ENCODE results near the gene CNPY1.

DNA sequence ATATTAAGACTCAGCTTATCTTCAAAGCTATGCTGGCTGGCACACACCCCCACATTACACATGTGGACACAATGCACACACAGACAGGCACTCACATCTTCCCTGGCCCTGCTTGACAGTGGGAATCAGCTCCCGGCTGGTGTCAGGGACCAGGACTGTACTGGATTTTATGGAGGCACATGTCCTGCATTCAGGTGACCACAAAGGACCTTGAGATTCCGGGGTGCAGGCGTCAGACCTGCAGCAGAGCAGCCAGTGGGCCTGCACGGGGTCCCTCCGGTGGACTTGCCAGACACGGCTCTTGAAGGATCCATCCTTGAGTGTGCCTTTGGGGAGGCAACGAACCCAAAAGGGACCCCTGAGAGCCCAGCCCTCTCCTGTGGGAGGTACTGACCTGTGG lies 1.9 kb downstream of the CNPY1 start:
- TF ChIP-seq, protein P1, sequence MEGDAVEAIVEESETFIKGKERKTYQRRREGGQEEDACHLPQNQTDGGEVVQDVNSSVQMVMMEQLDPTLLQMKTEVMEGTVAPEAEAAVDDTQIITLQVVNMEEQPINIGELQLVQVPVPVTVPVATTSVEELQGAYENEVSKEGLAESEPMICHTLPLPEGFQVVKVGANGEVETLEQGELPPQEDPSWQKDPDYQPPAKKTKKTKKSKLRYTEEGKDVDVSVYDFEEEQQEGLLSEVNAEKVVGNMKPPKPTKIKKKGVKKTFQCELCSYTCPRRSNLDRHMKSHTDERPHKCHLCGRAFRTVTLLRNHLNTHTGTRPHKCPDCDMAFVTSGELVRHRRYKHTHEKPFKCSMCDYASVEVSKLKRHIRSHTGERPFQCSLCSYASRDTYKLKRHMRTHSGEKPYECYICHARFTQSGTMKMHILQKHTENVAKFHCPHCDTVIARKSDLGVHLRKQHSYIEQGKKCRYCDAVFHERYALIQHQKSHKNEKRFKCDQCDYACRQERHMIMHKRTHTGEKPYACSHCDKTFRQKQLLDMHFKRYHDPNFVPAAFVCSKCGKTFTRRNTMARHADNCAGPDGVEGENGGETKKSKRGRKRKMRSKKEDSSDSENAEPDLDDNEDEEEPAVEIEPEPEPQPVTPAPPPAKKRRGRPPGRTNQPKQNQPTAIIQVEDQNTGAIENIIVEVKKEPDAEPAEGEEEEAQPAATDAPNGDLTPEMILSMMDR (conservative IDR thresholded peaks at IDR 0.05 in 1 of 2, IDR thresholded peaks at IDR 0.05 in 1 of 2; ENCODE audit: extremely low read depth in 1 of 2, insufficient read depth in 1 of 2, low read depth in 1 of 2, low read length in 2 of 2): no peak
- no peak for TF ChIP-seq EZH2 (IDR thresholded peaks at IDR 0.05; ENCODE audit: borderline replicate concordance, low read length)
